ENCODE results near the gene ABCD3.

The ABCD3 gene

DNA sequence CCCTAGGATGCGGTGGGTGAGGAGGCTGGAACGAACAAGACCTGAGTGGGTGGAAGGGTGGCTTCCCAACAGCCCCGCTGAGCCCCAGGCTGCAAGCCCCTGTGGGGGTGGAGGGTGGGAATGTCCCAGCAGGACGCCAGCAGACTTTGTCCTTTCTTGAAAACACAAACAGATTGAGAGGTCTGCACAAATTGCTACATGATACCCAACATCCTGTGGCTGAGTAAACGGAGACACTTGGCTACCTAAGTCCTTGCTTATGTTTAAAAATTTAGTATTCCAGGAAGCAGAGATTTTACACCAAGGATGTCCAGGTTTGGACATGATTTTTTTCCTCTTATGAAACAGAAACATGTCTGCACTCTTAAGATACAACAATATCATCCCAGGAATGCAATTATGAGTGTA is 135.1 kb downstream of the ABCD3 start:
- Histone ChIP-seq H4K8ac (ENCODE audit: low read depth, low read length) (no peak overlapping the region), H3K18ac (ENCODE audit: low read length) (no peak overlapping the region), H2BK12ac (ENCODE audit: low read length) (no peak overlapping the region), H3K36me3 (replicated peaks in 1 of 2; ENCODE audit: control insufficient read depth in 2 of 2, insufficient read depth in 2 of 2, low read length in 2 of 2) (no peaks in the 10 kb centered on the region), H3K4me2 (ENCODE audit: insufficient read depth, low read length, poor library complexity, severe bottlenecking) (no peak overlapping the region), H3K9ac (ENCODE audit: low read depth, low read length, poor library complexity) (no peak overlapping the region), H3K9me3 (replicated peaks in 1 of 2; ENCODE audit: control insufficient read depth in 2 of 2, insufficient read depth in 1 of 2, low read depth in 1 of 2, low read length in 2 of 2) (peaks cover 0 to 2% of the 10 kb centered on the region in 2 donors), H3K14ac (ENCODE audit: low read length) (no peak overlapping the region), H2AK5ac (ENCODE audit: low read depth, low read length) (no peak overlapping the region), H3K4me3 (ENCODE audit: low read length in 2 of 2) (no peak overlapping the region), H3K79me1 (ENCODE audit: low read depth, low read length) (no peaks in the 10 kb centered on the region), H3K23ac (ENCODE audit: low read depth, low read length, poor library complexity) (no peak overlapping the region), H3K27me3 (ENCODE audit: control insufficient read depth in 3 of 3, insufficient read depth in 3 of 3, low read depth in 1 of 3, low read length in 3 of 3) (no peaks in the 10 kb centered on the region), H3K27ac (replicated peaks; ENCODE audit: low read length) (no peak overlapping the region), H3K4ac (ENCODE audit: low read length) (no peak overlapping the region), H2AFZ (ENCODE audit: low read length) (peak overlapping the region; percentile 71), H3K4me1 (ENCODE audit: control insufficient read depth in 2 of 2, insufficient read depth in 1 of 2, low read depth in 1 of 2, low read length in 2 of 2) (peaks cover 22 to 39% of the 10 kb centered on the region in 2 donors), H2BK15ac (ENCODE audit: low read length) (no peak overlapping the region), H4K91ac (ENCODE audit: low read depth, low read length, poor library complexity) (no peak overlapping the region), H2BK5ac (ENCODE audit: low read length) (no peak overlapping the region), H2BK120ac (ENCODE audit: low read depth, low read length) (no peak overlapping the region)
- WGBS, 2 donors (ENCODE audit: extremely low coverage in 2 of 2, insufficient read length in 2 of 2, insufficient replicate concordance in 1 of 2), result no CpG with 5 or more reads among the region's 5 CpGs
- DNase-seq (ENCODE audit: low spot score), result no peak

DNA sequence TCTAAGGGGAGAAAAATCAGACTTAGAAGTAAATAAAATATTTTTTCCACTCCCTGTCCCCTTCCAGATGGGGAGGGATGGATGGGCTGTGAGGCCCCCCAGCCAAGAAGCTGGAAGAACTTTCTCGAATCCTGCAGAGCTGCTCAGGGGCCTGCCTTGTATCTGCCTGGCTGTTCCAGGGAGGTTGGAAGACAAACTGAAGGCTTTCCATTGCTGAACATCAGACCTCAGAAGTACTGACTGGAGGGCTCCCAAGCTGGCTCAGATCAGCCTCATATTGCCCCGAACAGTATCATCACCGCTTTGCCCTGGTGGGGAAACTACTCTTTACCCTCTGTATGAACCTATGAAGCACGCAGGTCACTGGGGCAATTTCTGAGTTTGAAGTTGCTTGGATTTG is 135.7 kb downstream of the ABCD3 start:
- peak overlapping the region; percentile 47 for H2AFZ ChIP-seq (ENCODE audit: low read length)

DNA sequence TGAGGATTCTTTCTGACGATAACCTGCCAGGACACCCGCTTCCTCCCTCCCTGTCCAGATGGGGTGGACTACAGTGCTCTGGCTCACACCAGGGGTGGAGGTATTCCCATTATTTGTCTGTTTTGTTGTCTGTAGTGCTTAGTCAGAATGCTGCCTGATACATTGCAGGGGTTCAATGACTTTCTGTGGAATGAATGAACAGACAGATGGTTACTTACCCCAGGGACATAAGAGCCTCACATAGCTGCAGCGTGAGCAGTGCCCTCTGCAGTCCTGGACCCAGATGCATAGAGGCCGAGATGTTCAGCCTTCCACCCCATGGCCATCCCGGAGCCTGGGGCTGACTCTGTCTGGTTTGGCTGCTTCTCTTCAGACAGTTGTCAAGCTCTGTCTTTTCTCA is 136.4 kb downstream of the ABCD3 start:
- H3K4me1 ChIP-seq (ENCODE audit: control insufficient read depth in 2 of 2, insufficient read depth in 1 of 2, low read depth in 1 of 2, low read length in 2 of 2), result peaks cover 22 to 39% of the 10 kb centered on the region in 2 donors
- no peaks in the 10 kb centered on the region for H3K79me1 ChIP-seq (ENCODE audit: low read depth, low read length)
- no peak overlapping the region for H2BK5ac ChIP-seq (ENCODE audit: low read length)

More for the DNA sequence above, 135.7 kb downstream of the ABCD3 start:
- Histone ChIP-seq H3K4ac (ENCODE audit: low read length) (no peak overlapping the region), H3K18ac (ENCODE audit: low read length) (no peak overlapping the region), H3K9ac (ENCODE audit: low read depth, low read length, poor library complexity) (no peak overlapping the region), H2BK120ac (ENCODE audit: low read depth, low read length) (no peak overlapping the region), H4K8ac (ENCODE audit: low read depth, low read length) (no peak overlapping the region), H4K91ac (ENCODE audit: low read depth, low read length, poor library complexity) (no peak overlapping the region), H2AK5ac (ENCODE audit: low read depth, low read length) (no peak overlapping the region), H3K23ac (ENCODE audit: low read depth, low read length, poor library complexity) (no peak overlapping the region), H3K27ac (replicated peaks; ENCODE audit: low read length) (no peak overlapping the region), H3K14ac (ENCODE audit: low read length) (no peak overlapping the region), H3K4me2 (ENCODE audit: insufficient read depth, low read length, poor library complexity, severe bottlenecking) (no peak overlapping the region), H3K27me3 (ENCODE audit: control insufficient read depth in 3 of 3, insufficient read depth in 3 of 3, low read depth in 1 of 3, low read length in 3 of 3) (no peaks in the 10 kb centered on the region), H3K79me1 (ENCODE audit: low read depth, low read length) (no peaks in the 10 kb centered on the region), H2BK12ac (ENCODE audit: low read length) (no peak overlapping the region), H3K4me3 (ENCODE audit: low read length in 2 of 2) (no peak overlapping the region), H3K36me3 (replicated peaks in 1 of 2; ENCODE audit: control insufficient read depth in 2 of 2, insufficient read depth in 2 of 2, low read length in 2 of 2) (no peaks in the 10 kb centered on the region), H2BK15ac (ENCODE audit: low read length) (no peak overlapping the region), H3K9me3 (replicated peaks in 1 of 2; ENCODE audit: control insufficient read depth in 2 of 2, insufficient read depth in 1 of 2, low read depth in 1 of 2, low read length in 2 of 2) (peaks cover 0 to 2% of the 10 kb centered on the region in 2 donors), H2BK5ac (ENCODE audit: low read length) (no peak overlapping the region), H3K4me1 (ENCODE audit: control insufficient read depth in 2 of 2, insufficient read depth in 1 of 2, low read depth in 1 of 2, low read length in 2 of 2) (peaks cover 22 to 39% of the 10 kb centered on the region in 2 donors)
- WGBS, 2 donors (ENCODE audit: extremely low coverage in 2 of 2, insufficient read length in 2 of 2, insufficient replicate concordance in 1 of 2), result no CpG with 5 or more reads among the region's 4 CpGs
- no peak for DNase-seq (ENCODE audit: low spot score)

DNA sequence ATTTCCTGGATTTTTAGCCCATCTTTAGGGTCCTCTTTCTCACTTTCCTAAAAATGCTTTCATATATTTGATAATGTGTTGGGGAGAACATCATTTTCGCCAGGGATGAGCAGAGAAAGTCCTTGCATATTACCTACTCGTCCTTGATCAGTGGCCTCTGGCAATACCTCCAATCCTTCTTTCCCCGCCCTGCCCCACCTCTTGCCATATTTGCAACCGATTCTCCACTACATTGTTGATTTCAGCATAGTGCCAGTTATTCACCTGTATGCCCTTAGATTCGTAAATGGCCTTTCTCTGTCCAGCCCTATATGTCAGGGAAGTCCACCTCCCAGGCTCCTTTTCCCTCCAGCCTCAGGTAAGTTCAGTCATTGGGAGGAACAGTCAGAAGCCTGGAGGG is 136.9 kb downstream of the ABCD3 start:
- no peak overlapping the region for H3K14ac ChIP-seq (ENCODE audit: low read length)
- no peaks in the 10 kb centered on the region for H3K27me3 ChIP-seq (ENCODE audit: control insufficient read depth in 3 of 3, insufficient read depth in 3 of 3, low read depth in 1 of 3, low read length in 3 of 3)
- peaks cover 0 to 2% of the 10 kb centered on the region in 2 donors for H3K9me3 ChIP-seq (replicated peaks in 1 of 2; ENCODE audit: control insufficient read depth in 2 of 2, insufficient read depth in 1 of 2, low read depth in 1 of 2, low read length in 2 of 2)
- H2BK120ac ChIP-seq (ENCODE audit: low read depth, low read length), result no peak overlapping the region
- H2BK15ac ChIP-seq (ENCODE audit: low read length), result no peak overlapping the region
- no peak overlapping the region for H3K23ac ChIP-seq (ENCODE audit: low read depth, low read length, poor library complexity)
- no peak overlapping the region for H3K4me3 ChIP-seq (ENCODE audit: low read length in 2 of 2)
- H3K4me1 ChIP-seq (ENCODE audit: control insufficient read depth in 2 of 2, insufficient read depth in 1 of 2, low read depth in 1 of 2, low read length in 2 of 2), result peaks cover 25 to 41% of the 10 kb centered on the region in 2 donors
- no peak overlapping the region for H2AFZ ChIP-seq (ENCODE audit: low read length)
- no peak overlapping the region for H2BK12ac ChIP-seq (ENCODE audit: low read length)
- no peaks in the 10 kb centered on the region for H3K79me1 ChIP-seq (ENCODE audit: low read depth, low read length)
- H3K4ac ChIP-seq (ENCODE audit: low read length), result no peak overlapping the region
- no peak overlapping the region for H3K27ac ChIP-seq (replicated peaks; ENCODE audit: low read length)
- no peak overlapping the region for H3K18ac ChIP-seq (ENCODE audit: low read length)
- no peaks in the 10 kb centered on the region for H3K36me3 ChIP-seq (replicated peaks in 1 of 2; ENCODE audit: control insufficient read depth in 2 of 2, insufficient read depth in 2 of 2, low read length in 2 of 2)
- H3K9ac ChIP-seq (ENCODE audit: low read depth, low read length, poor library complexity), result no peak overlapping the region
- no peak overlapping the region for H2AK5ac ChIP-seq (ENCODE audit: low read depth, low read length)
- H4K8ac ChIP-seq (ENCODE audit: low read depth, low read length), result no peak overlapping the region
- DNase-seq (ENCODE audit: low spot score), result no peak
- no peak overlapping the region for H4K91ac ChIP-seq (ENCODE audit: low read depth, low read length, poor library complexity)
- H3K4me2 ChIP-seq (ENCODE audit: insufficient read depth, low read length, poor library complexity, severe bottlenecking), result no peak overlapping the region
- no CpG with 5 or more reads among the region's 5 CpGs for WGBS, 2 donors (ENCODE audit: extremely low coverage in 2 of 2, insufficient read length in 2 of 2, insufficient replicate concordance in 1 of 2)
- no peak overlapping the region for H2BK5ac ChIP-seq (ENCODE audit: low read length)

More for the DNA sequence above, 136.4 kb downstream of the ABCD3 start:
- H3K36me3 ChIP-seq (replicated peaks in 1 of 2; ENCODE audit: control insufficient read depth in 2 of 2, insufficient read depth in 2 of 2, low read length in 2 of 2), result no peaks in the 10 kb centered on the region
- no CpG with 5 or more reads among the region's 5 CpGs for WGBS, 2 donors (ENCODE audit: extremely low coverage in 2 of 2, insufficient read length in 2 of 2, insufficient replicate concordance in 1 of 2)
- H3K9ac ChIP-seq (ENCODE audit: low read depth, low read length, poor library complexity), result no peak overlapping the region
- no peak overlapping the region for H3K18ac ChIP-seq (ENCODE audit: low read length)
- no peak overlapping the region for H2AFZ ChIP-seq (ENCODE audit: low read length)
- no peak overlapping the region for H3K23ac ChIP-seq (ENCODE audit: low read depth, low read length, poor library complexity)
- H4K91ac ChIP-seq (ENCODE audit: low read depth, low read length, poor library complexity), result no peak overlapping the region
- H2BK15ac ChIP-seq (ENCODE audit: low read length), result no peak overlapping the region
- no peak overlapping the region for H3K14ac ChIP-seq (ENCODE audit: low read length)
- no peaks in the 10 kb centered on the region for H3K27me3 ChIP-seq (ENCODE audit: control insufficient read depth in 3 of 3, insufficient read depth in 3 of 3, low read depth in 1 of 3, low read length in 3 of 3)
- H3K27ac ChIP-seq (replicated peaks; ENCODE audit: low read length), result no peak overlapping the region
- peaks cover 0 to 2% of the 10 kb centered on the region in 2 donors for H3K9me3 ChIP-seq (replicated peaks in 1 of 2; ENCODE audit: control insufficient read depth in 2 of 2, insufficient read depth in 1 of 2, low read depth in 1 of 2, low read length in 2 of 2)
- H2AK5ac ChIP-seq (ENCODE audit: low read depth, low read length), result no peak overlapping the region
- H4K8ac ChIP-seq (ENCODE audit: low read depth, low read length), result no peak overlapping the region
- H2BK12ac ChIP-seq (ENCODE audit: low read length), result no peak overlapping the region
- no peak overlapping the region for H2BK120ac ChIP-seq (ENCODE audit: low read depth, low read length)
- no peak overlapping the region for H3K4ac ChIP-seq (ENCODE audit: low read length)
- DNase-seq (ENCODE audit: low spot score), result no peak
- no peak overlapping the region for H3K4me2 ChIP-seq (ENCODE audit: insufficient read depth, low read length, poor library complexity, severe bottlenecking)
- H3K4me3 ChIP-seq (ENCODE audit: low read length in 2 of 2), result no peak overlapping the region
